Large intestine (tissue), 3 donors: ENCODE measurements around the gene COL8A2. TPM values are rescaled to one million over a fixed set of nuclear protein-coding genes. Genes with fewer than 3 reads are reported as not detected.

Experiments used
- DNase-seq, 2 donors: peaks; one replicate each; pipeline versions ENCODE4 v3.0.0 to v3.0.0-alpha.2; 2013
- H3K27ac ChIP-seq: one replicate; pipeline ENCODE4 v1.5.1; 2013; ENCODE audit warnings: low read length
- H3K27me3 ChIP-seq: 2 replicates; pipeline ENCODE4 v1.6.1; 2013; ENCODE audit warnings: low read length; ENCODE audit not compliant: control insufficient read depth, insufficient read depth
- H3K36me3 ChIP-seq: 2 replicates; pipeline ENCODE4 v1.6.1; 2013; ENCODE audit warnings: low read length; ENCODE audit not compliant: control insufficient read depth, insufficient read depth
- H3K4me1 ChIP-seq: one replicate; pipeline ENCODE4 v1.6.1; 2013; ENCODE audit warnings: low read length; ENCODE audit not compliant: control insufficient read depth, insufficient read depth
- H3K4me3 ChIP-seq: one replicate; pipeline ENCODE4 v1.5.1; 2013; ENCODE audit warnings: low read length
- H3K9me3 ChIP-seq: one replicate; pipeline ENCODE4 v1.6.1; 2013; ENCODE audit warnings: mild to moderate bottlenecking, low read depth, low read length, moderate library complexity; ENCODE audit not compliant: control insufficient read depth
- WGBS: methylation state at CpG from one replicate; pipeline ENCODE4 v1.1.5; 2013; ENCODE audit warnings: low lambda C conversion rate; ENCODE audit not compliant: insufficient coverage; 5-methylcytosine and 5-hydroxymethylcytosine counted together
- polyA plus RNA-seq: library from polyadenylated mRNA; unstranded; fragments of 120-200 nt; gene quantifications from one replicate; pipeline ENCODE4 v1.2.1, GENCODE V29; 2013

The COL8A2 gene
- polyA plus RNA-seq, 1 donor: 1.8 TPM

DNA sequence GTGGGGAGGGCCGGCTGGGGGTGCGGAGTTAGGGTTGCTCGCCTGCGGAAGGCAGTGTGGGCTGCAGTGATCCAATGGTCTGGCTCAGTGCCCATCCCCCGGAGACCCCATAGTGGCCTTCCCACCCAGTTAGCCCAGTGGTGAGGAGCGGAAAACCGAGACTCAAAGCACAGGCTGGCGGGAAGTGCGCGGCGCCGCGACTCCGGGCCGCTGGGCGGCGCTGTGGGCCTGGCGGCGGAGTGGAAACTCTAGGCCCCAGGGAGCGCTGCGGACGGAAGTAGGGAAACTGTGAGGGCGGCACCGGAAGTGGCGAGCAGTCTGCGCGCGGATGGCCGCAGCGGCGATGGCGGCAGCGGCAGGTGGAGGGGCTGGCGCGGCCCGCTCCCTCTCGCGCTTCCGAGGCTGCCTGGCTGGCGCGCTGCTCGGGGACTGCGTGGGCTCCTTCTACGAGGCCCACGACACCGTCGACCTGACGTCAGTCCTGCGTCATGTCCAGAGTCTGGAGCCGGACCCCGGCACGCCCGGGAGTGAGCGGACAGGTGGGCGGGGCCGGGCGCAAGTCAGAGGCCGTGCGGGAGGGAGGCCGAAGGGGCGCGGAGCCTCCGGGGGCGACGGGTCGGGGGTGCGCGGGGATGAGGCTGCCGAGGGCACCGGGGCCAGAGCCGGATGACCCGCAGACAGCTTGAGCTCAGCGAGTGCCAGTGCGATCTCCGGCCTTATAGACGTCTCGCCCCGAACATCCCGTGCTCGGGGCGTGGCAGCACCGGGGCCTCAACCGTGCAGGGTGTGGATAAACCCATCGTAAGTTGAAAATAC, 36.2 kb downstream of the COL8A2 start, which contains the start of gene ADPRS:
Gene ADPRS, plus strand, starts transcription at position 316 of the 816 bp plus-strand sequence. Its CDS starts 13 bp downstream, at position 329.
- H3K9me3 ChIP-seq: peaks cover 4% of the 10 kb centered on the region
- no peaks in the 10 kb centered on the region for H3K27me3 ChIP-seq
- peak; percentile 91 to 93 for DNase-seq
- peak within 1 kb of the TSS; percentile 81 for H3K4me3 ChIP-seq
- peak within 1 kb of the TSS; percentile 97 for H3K27ac ChIP-seq
- WGBS: no CpG with 5 or more reads among the region's 84 CpGs
- peaks cover 30% of the 10 kb centered on the region for H3K36me3 ChIP-seq
- peaks cover 16% of the 10 kb centered on the region for H3K4me1 ChIP-seq

DNA sequence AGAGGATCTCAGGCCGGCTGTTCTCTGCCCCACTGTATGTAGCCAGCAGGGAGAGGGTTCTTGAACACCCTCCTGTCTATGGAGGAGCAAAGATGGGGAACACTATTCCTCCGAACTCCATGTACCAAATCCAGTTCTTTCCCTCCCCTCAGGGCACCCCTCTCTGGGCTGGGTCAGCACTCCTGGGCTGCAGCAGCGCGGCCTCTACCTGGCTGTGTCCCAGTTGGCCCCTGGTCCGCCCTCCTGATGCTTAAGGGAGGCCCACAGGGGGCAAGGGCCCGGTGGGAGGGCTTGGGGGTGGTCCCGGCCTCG, 36.8 kb downstream of the COL8A2 start:
- no peak overlapping the region for H3K27ac ChIP-seq
- peak overlapping the region; percentile 81 for H3K4me3 ChIP-seq
- no CpG with 5 or more reads among the region's 8 CpGs for WGBS

DNA sequence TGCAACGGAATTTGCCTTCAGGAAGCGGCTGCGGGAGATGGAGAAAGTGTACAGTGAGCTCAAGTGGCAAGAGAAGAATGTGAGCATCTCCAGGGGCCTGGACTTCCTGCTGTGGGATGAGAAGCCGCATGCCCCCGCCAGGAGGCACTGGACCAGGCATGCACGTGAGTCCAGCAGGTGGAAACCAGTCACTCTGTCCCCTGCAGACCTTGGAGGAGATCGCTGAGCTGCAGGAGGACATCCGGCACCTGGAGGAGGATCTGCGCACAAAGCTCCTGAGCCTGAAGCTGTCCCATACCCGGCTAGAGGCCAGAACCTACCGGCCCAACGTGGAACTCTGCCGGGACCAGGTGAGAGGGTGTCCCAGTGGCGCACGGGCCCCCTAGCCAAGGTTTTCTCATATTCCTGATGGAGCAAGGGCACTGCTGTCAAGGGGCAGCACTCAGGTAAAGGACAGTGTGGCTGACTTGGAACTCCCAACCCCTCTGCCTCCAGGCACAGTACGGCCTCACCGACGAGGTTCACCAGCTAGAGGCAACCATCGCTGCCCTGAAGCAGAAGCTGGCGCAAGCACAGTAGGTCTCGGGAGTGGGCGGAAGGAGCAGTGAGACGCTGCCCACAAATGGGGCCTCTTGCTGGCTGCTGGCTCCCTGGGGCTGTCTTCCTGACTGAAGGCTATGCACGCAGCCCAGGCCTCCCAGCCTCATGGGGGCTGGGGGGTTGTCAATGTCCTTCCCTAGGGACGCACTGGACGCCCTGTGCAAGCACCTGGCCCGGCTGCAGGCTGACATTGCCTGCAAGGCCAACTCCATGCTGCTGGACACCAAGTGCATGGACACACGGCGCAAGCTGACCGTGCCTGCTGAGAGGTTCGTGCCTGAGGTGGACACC, 37.5 kb downstream of the COL8A2 start:
- no peak for DNase-seq
- no CpG with 5 or more reads among the region's 31 CpGs for WGBS
- peaks cover 16% of the 10 kb centered on the region for H3K4me1 ChIP-seq
- peaks cover 17% of the 10 kb centered on the region for H3K36me3 ChIP-seq
- peaks cover 4% of the 10 kb centered on the region for H3K9me3 ChIP-seq
- H3K27ac ChIP-seq: no peak overlapping the region
- H3K4me3 ChIP-seq: no peak overlapping the region
- H3K27me3 ChIP-seq: peaks cover 3% of the 10 kb centered on the region

More for the DNA sequence above, 36.8 kb downstream of the COL8A2 start:
- Histone ChIP-seq H3K9me3 (peaks cover 4% of the 10 kb centered on the region), H3K4me1 (peaks cover 16% of the 10 kb centered on the region), H3K27me3 (peaks cover 3% of the 10 kb centered on the region), H3K36me3 (peaks cover 25% of the 10 kb centered on the region)
- no peak for DNase-seq

DNA sequence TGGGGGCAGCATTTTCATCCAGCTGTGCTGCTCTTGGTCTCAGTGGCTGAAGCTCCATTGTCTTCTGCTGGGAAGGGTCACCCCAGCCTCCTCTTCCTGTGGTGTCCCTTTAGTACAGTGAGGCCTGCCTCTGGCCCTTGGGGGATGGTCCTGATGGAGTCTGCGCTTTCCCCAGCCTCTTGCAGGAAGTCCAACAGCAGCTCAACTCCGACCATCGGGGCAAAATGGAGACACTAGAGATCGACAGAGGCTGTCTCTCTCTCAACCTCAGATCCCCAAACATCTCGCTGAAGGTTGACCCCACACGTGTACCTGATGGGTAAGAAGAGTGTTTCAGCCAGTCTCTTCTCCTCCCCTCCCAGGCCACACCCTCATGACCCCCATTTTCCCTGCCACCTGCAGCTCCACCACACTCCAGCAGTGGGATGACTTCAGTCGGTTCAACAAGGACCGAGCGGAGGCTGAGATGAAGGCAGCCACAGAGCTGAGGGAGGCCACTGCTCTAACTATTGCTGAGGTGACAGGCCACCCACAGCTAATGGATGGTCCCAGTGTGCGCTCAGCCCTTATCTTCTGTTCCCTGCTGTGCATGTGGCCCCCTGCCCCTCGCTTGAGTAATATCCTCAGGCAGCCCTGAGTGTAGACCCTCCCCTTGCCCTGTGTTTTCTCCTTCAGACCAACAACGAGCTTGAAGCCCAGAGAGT, 38.3 kb downstream of the COL8A2 start:
- Histone ChIP-seq H3K27ac (no peak overlapping the region), H3K4me1 (peaks cover 16% of the 10 kb centered on the region), H3K36me3 (peaks cover 9% of the 10 kb centered on the region), H3K9me3 (peaks cover 4% of the 10 kb centered on the region), H3K27me3 (peaks cover 3% of the 10 kb centered on the region), H3K4me3 (no peak overlapping the region)
- no peak for DNase-seq
- WGBS: no CpG with 5 or more reads among the region's 12 CpGs

DNA sequence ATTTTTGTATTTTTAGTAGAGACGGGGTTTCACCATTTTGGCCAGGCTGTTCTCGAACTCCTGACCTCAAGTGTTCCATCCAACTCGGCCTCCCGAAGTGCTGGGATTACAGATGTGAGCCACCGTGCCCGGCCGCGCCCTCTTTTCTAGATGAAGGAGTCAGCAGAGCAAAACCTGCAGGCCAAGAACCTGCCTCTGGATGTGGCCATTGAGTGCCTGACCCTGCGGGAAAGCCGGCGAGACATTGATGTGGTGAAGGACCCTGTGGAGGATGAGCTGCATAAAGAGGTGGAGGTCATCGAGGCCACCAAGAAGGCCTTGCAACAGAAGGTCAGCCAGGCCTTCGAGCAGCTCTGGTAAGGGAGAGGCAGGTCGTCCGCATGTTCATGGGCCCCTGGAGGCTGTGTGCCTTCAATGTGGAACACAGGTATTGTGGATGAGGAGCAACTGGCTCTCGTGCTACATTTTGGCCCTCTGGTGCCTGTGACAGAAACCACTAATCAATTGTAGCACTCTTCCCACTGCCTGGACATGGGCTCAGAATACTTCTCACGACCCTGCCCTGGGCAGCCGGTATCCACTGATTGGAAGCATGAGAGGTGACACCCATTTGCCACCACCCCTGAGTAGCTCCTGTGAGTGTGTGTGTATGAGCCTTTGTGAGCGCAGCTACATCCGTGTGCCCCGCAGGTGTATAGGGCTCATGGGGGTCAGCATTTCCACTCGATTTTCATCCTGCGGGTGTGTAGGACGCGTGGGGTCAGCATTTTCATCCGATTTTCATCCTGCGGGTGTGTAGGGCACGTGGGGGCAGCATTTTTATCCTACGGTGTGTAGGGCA, 39.1 kb downstream of the COL8A2 start:
- peaks cover 3% of the 10 kb centered on the region for H3K27me3 ChIP-seq
- WGBS: no CpG with 5 or more reads among the region's 29 CpGs
- peaks cover 16% of the 10 kb centered on the region for H3K4me1 ChIP-seq
- no peak for DNase-seq
- H3K4me3 ChIP-seq: no peak overlapping the region
- H3K36me3 ChIP-seq: peaks cover 1% of the 10 kb centered on the region
- H3K27ac ChIP-seq: no peak overlapping the region
- peaks cover 4% of the 10 kb centered on the region for H3K9me3 ChIP-seq

DNA sequence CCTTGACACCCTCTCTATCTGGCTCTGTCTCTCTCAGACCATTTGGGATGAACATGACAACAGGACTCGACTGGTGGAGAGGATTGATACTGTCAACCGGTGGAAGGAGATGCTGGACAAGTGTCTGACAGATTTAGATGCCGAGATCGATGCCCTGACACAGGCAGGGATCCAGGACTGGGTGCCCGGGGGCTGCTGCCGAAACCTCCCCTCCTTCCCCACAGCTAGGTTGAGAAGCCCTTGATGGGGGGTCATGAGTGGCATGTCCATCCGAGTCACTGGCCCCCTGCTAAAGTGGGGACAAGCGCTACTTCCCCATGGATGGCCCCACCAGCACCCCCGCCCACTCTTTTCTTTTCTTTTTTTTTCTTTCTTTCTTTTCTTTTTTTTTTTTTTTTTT, 39.9 kb downstream of the COL8A2 start:
- peaks cover 4% of the 10 kb centered on the region for H3K9me3 ChIP-seq
- DNase-seq: no peak
- H3K36me3 ChIP-seq: no peaks in the 10 kb centered on the region
- H3K4me1 ChIP-seq: peaks cover 10% of the 10 kb centered on the region
- no peak overlapping the region for H3K4me3 ChIP-seq
- peaks cover 3% of the 10 kb centered on the region for H3K27me3 ChIP-seq
- no peak overlapping the region for H3K27ac ChIP-seq
- WGBS: no CpG with 5 or more reads among the region's 9 CpGs

DNA sequence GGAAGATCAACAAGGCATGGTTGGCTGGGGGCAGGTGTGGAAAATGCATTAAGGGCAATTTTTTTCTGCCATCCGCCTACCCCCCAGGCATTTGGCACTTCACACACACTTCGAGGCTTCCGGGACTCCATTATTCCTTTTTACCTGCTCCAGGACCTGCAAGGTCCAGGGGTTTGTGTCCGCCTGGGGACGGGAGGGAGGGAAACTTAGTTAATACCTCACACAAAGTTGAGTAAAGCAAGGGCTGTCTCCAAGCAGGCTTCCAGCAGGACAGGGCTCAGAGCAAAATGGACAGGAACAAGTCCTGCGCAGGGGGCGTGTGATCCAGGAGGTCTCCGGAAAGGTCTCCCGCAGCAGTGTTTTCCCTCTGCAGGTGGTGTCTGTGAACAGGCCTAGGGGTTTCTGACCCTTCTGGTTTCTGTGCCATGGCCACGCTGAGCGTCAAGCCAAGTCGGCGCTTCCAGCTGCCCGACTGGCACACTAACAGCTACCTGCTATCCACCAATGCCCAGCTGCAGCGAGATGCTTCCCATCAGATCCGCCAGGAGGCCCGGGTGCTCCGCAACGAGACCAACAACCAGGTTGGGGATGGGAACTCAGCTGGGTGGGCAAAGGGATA, 40.4 kb downstream of the COL8A2 start:
- Histone ChIP-seq H3K4me1 (peaks cover 7% of the 10 kb centered on the region), H3K9me3 (peaks cover 4% of the 10 kb centered on the region), H3K4me3 (peak overlapping the region; percentile 50), H3K36me3 (no peaks in the 10 kb centered on the region), H3K27ac (no peak overlapping the region), H3K27me3 (peaks cover 3% of the 10 kb centered on the region)
- DNase-seq: no peak
- WGBS: no CpG with 5 or more reads among the region's 19 CpGs

DNA sequence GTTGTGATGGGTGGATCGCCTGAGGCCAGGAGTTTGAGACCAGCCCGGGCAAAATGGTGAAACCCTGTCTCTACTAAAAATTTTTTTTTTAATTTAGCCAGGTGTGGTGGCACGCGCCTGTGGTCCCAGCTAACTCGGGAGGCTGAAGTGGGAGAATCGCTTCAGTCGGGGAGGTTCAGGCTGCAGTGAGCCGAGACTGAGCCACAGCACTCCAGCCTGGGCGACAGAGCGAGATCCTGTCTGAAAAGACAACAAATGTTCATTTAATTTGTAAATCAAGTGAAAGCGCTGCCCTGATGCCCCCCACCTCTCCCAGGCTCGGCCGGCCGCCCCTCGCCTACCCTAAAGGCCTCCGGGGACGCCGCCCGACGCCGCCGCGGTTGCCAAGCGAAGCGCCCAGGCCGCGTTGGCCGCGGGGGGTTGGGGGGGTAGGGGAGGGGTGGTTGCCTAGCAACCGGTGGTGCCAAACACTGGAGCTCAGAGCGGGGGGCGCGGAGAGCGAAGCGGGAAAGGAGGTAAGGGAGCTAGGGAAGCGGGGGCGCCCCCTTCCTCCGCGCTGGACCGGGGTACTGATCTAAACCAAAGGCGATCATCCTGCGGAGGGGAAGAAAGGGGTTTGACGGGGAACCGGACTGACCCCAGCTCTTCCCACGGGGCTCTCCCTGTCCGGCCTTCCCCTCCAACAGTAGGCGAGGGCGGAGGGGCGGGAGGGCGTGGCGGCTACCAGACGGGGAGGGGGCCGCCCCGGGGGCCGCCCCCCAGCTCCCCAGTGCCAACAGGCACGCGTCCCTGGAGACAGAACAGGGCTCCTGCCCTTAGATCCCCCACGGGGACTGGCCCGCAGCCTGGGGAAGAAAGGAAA, 41.2 kb downstream of the COL8A2 start, which contains the start of gene TEKT2:
Gene TEKT2, plus strand, starts transcription at position 460 of the 862 bp plus-strand sequence. CDS start 828 bp downstream, outside the sequence.
- Histone ChIP-seq H3K27ac (no peak within 1 kb of the TSS), H3K27me3 (peaks cover 3% of the 10 kb centered on the region), H3K36me3 (no peaks in the 10 kb centered on the region), H3K4me1 (peaks cover 7% of the 10 kb centered on the region), H3K9me3 (peaks cover 4% of the 10 kb centered on the region), H3K4me3 (peak within 1 kb of the TSS; percentile 50)
- WGBS: no CpG with 5 or more reads among the region's 59 CpGs
- peak in 1 of 2 donors; percentile 65 for DNase-seq
